ENCODE data around the gene CD33. TPM values are rescaled to one million over a fixed set of nuclear protein-coding genes. Genes with fewer than 3 reads are reported as not detected.

The CD33 gene
- total and polyA plus RNA-seq, 9 of the 15 experiments (the other 6 are each of a cell fraction or from before 2014, with no cell fraction given), result 36.1 to 88.6 (median 49.6) TPM

GRCh38 chr19:51187395-51188226 is 37.3 kb upstream of the CD33 start (continued):
- TF ChIP-seq FOXA3 (CRISPR knock-in tag; conservative IDR thresholded peaks at IDR 0.05 in 1 of 2, IDR thresholded peaks at IDR 0.05 in 1 of 2) (no peak), ZNF134 (CRISPR knock-in tag; conservative IDR thresholded peaks at IDR 0.05) (no peak), ATF7 (IDR thresholded peaks at IDR 0.05) (no peak), ZKSCAN8 (CRISPR knock-in tag; IDR thresholded peaks at IDR 0.05) (no peak), CBFA2T3 (IDR thresholded peaks at IDR 0.05) (peak; percentile 83), ZNF717 (CRISPR knock-in tag; IDR thresholded peaks at IDR 0.05) (no peak), CBX5 (IDR thresholded peaks at IDR 0.05; ENCODE audit: borderline replicate concordance, low read depth) (no peak), DPF2 (IDR thresholded peaks at IDR 0.05) (no peak), GTF2E2 (tag; IDR thresholded peaks at IDR 0.05) (no peak), RBM14 (IDR thresholded peaks at IDR 0.05; ENCODE audit: borderline replicate concordance, insufficient read depth, low read depth, low read length) (no peak), ASH1L (IDR thresholded peaks at IDR 0.05; ENCODE audit: borderline replicate concordance, low read depth, partially characterized antibody) (no peak), SUPT5H (IDR thresholded peaks at IDR 0.05) (no peak), ZNF318 (IDR thresholded peaks at IDR 0.05; ENCODE audit: borderline replicate concordance in 1 of 2, low read depth in 1 of 2) (no peak), ZNF707 (CRISPR knock-in tag; conservative IDR thresholded peaks at IDR 0.05) (no peak), CTBP1 (IDR thresholded peaks at IDR 0.05; ENCODE audit: borderline replicate concordance) (peak; percentile 46; the same call in 1 of the 2 replicates), ZNF124 (CRISPR knock-in tag; IDR thresholded peaks at IDR 0.05) (no peak)
- TF ChIP-seq, protein P1, sequence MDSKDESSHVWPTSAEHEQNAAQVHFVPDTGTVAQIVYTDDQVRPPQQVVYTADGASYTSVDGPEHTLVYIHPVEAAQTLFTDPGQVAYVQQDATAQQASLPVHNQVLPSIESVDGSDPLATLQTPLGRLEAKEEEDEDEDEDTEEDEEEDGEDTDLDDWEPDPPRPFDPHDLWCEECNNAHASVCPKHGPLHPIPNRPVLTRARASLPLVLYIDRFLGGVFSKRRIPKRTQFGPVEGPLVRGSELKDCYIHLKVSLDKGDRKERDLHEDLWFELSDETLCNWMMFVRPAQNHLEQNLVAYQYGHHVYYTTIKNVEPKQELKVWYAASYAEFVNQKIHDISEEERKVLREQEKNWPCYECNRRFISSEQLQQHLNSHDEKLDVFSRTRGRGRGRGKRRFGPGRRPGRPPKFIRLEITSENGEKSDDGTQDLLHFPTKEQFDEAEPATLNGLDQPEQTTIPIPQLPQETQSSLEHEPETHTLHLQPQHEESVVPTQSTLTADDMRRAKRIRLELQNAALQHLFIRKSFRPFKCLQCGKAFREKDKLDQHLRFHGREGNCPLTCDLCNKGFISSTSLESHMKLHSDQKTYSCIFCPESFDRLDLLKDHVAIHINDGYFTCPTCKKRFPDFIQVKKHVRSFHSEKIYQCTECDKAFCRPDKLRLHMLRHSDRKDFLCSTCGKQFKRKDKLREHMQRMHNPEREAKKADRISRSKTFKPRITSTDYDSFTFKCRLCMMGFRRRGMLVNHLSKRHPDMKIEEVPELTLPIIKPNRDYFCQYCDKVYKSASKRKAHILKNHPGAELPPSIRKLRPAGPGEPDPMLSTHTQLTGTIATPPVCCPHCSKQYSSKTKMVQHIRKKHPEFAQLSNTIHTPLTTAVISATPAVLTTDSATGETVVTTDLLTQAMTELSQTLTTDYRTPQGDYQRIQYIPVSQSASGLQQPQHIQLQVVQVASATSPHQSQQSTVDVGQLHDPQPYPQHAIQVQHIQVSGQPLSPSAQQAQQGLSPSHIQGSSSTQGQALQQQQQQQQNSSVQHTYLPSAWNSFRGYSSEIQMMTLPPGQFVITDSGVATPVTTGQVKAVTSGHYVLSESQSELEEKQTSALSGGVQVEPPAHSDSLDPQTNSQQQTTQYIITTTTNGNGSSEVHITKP (IDR thresholded peaks at IDR 0.05; ENCODE audit: partially characterized antibody), result no peak
